PFSK-1 (cell line): ENCODE data around the gene GDF10. TPM values are rescaled to one million over a fixed set of nuclear protein-coding genes. Genes with fewer than 3 reads are reported as not detected.

Experiments
- FOXP2 ChIP-seq: optimal IDR thresholded peaks from 2 replicates; pipeline ENCODE3; 2011; ENCODE audit warnings: borderline replicate concordance, control low read depth, inconsistent platforms; ENCODE audit not compliant: insufficient read depth; ENCODE audit errors: extremely low read length, extremely low read depth
- POLR2AphosphoS5 ChIP-seq: IDR thresholded peaks from 2 replicates; pipeline ENCODE4 v1.6.1; 2012; ENCODE audit warnings: low read depth, mild to moderate bottlenecking, control low read depth, low read length, moderate library complexity
- SIN3A ChIP-seq: IDR thresholded peaks from 2 replicates; pipeline ENCODE4 v1.6.1; 2012; ENCODE audit warnings: mild to moderate bottlenecking, low read length, moderate library complexity, borderline replicate concordance; ENCODE audit not compliant: insufficient read depth
- TAF1 ChIP-seq: IDR thresholded peaks from 2 replicates; pipeline ENCODE4 v1.6.1; 2012; ENCODE audit warnings: low read length, control low read depth, borderline replicate concordance; ENCODE audit not compliant: insufficient read depth
- polyA plus RNA-seq: library from polyadenylated mRNA; unstranded; fragments of >200 nt; gene quantifications from one replicate; pipeline ENCODE4 v1.2.1, GENCODE V29; 2012; ENCODE audit warnings: low read depth, missing spikeins; ENCODE audit not compliant: insufficient read length
- TF ChIP-seq, protein P1 (sequence below), 2 experiments: IDR thresholded peaks; 2 replicates each; pipeline versions ENCODE4 v1.6.1 to v1.8.0; 2011 to 2012; ENCODE audit warnings: low read depth in 2 of 2, low read length in 2 of 2, control low read depth in 1 of 2, inconsistent platforms in 1 of 2, mild to moderate bottlenecking in 1 of 2, moderate library complexity in 1 of 2; ENCODE audit not compliant: insufficient read depth in 1 of 2

GDF10 gene, protein sequence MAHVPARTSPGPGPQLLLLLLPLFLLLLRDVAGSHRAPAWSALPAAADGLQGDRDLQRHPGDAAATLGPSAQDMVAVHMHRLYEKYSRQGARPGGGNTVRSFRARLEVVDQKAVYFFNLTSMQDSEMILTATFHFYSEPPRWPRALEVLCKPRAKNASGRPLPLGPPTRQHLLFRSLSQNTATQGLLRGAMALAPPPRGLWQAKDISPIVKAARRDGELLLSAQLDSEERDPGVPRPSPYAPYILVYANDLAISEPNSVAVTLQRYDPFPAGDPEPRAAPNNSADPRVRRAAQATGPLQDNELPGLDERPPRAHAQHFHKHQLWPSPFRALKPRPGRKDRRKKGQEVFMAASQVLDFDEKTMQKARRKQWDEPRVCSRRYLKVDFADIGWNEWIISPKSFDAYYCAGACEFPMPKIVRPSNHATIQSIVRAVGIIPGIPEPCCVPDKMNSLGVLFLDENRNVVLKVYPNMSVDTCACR
- not detected for polyA plus RNA-seq

GRCh38 chr10:47299611-47300428 is at the start of gene GDF10:
Gene GDF10, plus strand, starts transcription at chr10:47300197. Its CDS starts 455 bp downstream, at chr10:47300652.
- TF ChIP-seq, protein P1, sequence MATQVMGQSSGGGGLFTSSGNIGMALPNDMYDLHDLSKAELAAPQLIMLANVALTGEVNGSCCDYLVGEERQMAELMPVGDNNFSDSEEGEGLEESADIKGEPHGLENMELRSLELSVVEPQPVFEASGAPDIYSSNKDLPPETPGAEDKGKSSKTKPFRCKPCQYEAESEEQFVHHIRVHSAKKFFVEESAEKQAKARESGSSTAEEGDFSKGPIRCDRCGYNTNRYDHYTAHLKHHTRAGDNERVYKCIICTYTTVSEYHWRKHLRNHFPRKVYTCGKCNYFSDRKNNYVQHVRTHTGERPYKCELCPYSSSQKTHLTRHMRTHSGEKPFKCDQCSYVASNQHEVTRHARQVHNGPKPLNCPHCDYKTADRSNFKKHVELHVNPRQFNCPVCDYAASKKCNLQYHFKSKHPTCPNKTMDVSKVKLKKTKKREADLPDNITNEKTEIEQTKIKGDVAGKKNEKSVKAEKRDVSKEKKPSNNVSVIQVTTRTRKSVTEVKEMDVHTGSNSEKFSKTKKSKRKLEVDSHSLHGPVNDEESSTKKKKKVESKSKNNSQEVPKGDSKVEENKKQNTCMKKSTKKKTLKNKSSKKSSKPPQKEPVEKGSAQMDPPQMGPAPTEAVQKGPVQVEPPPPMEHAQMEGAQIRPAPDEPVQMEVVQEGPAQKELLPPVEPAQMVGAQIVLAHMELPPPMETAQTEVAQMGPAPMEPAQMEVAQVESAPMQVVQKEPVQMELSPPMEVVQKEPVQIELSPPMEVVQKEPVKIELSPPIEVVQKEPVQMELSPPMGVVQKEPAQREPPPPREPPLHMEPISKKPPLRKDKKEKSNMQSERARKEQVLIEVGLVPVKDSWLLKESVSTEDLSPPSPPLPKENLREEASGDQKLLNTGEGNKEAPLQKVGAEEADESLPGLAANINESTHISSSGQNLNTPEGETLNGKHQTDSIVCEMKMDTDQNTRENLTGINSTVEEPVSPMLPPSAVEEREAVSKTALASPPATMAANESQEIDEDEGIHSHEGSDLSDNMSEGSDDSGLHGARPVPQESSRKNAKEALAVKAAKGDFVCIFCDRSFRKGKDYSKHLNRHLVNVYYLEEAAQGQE (IDR thresholded peaks at IDR 0.05; ENCODE audit: insufficient read depth in 1 of 2, low read depth in 2 of 2, low read length in 2 of 2): no peak
- no peak for TF ChIP-seq FOXP2
- TF ChIP-seq POLR2AphosphoS5: no peak
- no peak for TF ChIP-seq TAF1
- TF ChIP-seq SIN3A: no peak

GRCh38 chr10:47252093-47252780 is 47.8 kb upstream of the GDF10 start:
- TF ChIP-seq, protein P1 (IDR thresholded peaks at IDR 0.05; ENCODE audit: insufficient read depth in 1 of 2, low read depth in 2 of 2, low read length in 2 of 2): no peak
- TF ChIP-seq FOXP2: no peak
- no peak for TF ChIP-seq POLR2AphosphoS5
- TF ChIP-seq SIN3A: no peak
- TF ChIP-seq TAF1: no peak

- TF ChIP-seq FOXP2 (no peak), POLR2AphosphoS5 (no peak), SIN3A (no peak), TAF1 (no peak)
- TF ChIP-seq, protein P1 (IDR thresholded peaks at IDR 0.05; ENCODE audit: insufficient read depth in 1 of 2, low read depth in 2 of 2, low read length in 2 of 2): no peak
Observed at GRCh38 chr10:47253030-47253637, 46.9 kb upstream of the GDF10 start.

- no peak for TF ChIP-seq SIN3A
- TF ChIP-seq, protein P1 (IDR thresholded peaks at IDR 0.05; ENCODE audit: insufficient read depth in 1 of 2, low read depth in 2 of 2, low read length in 2 of 2): no peak
Observed at GRCh38 chr10:47253651-47254375, 46.2 kb upstream of the GDF10 start.
